Measurements from ENCODE around the gene F11. TPM values are rescaled to one million over a fixed set of nuclear protein-coding genes. Genes with fewer than 3 reads are reported as not detected.
A peak's percentile ranks its signal among the peaks of the same experiment; 100 is the strongest.
"Not testable (repeated sequence)": the region's sequence is repeated elsewhere in the genome, so short reads cannot be mapped to it uniquely, and the experiment has no call there.

F11 gene
- polyA plus RNA-seq, 4 donors, result 0.53 to 25.1 (median 11.8) TPM

DNA sequence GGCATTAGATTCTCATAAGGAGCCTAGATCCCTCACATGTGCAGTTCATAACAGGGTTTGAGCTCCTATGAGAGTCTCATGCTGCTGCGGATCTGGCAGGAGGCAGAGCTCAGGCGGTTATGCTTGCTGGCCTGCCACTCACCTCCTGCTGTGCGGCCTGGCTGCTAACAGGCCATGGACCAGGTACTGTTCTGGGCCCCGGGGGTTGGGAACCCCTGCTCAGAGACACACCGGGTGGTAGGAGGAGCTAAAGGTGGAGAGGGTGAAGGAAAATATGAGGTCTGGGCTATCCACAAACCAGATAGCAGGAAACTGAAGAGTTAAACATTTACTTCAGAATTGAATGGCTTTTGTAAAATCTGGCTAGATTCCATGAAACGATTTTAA, 5.9 kb upstream of the F11 start:
- Histone ChIP-seq H3K36me3 (ENCODE audit: control insufficient read depth in 3 of 3, insufficient read depth in 2 of 3, low read depth in 1 of 3, low read length in 3 of 3) (no peaks in the 10 kb centered on the region), H3K27ac (ENCODE audit: low read depth in 1 of 3, low read length in 2 of 3) (peak overlapping the region; percentile 5 to 92 (median 71)), H3K4me3 (ENCODE audit: low read depth in 1 of 3, low read length in 3 of 3) (no peak overlapping the region), H3K27me3 (ENCODE audit: control insufficient read depth in 3 of 3, insufficient read depth in 3 of 3, low read length in 3 of 3) (no peaks in the 10 kb centered on the region), H3K9me3 (ENCODE audit: control insufficient read depth in 2 of 2, insufficient read depth in 1 of 2, low read depth in 1 of 2, low read length in 1 of 2) (peaks cover 0 to 2% of the 10 kb centered on the region in 2 donors), H3K4me1 (ENCODE audit: control insufficient read depth in 3 of 3, insufficient read depth in 2 of 3, low read depth in 1 of 3, low read length in 2 of 3) (peaks cover 0 to 18% (median 3%) of the 10 kb centered on the region in 3 donors)
- DNase-seq (peak; percentile 37 to 63), FAIRE-seq (no peak)
- 49 to 66% (median 50%) methylated on average over 6 of the region's 6 CpGs for WGBS, 3 donors

- Histone ChIP-seq H3K4me1 (ENCODE audit: control insufficient read depth in 3 of 3, insufficient read depth in 2 of 3, low read depth in 1 of 3, low read length in 2 of 3) (peaks cover 0 to 22% (median 3%) of the 10 kb centered on the region in 3 donors), H3K27ac (ENCODE audit: low read depth in 1 of 3, low read length in 2 of 3) (peak overlapping the region; percentile 71 to 92 (median 79)), H3K36me3 (ENCODE audit: control insufficient read depth in 3 of 3, insufficient read depth in 2 of 3, low read depth in 1 of 3, low read length in 3 of 3) (no peaks in the 10 kb centered on the region), H3K9me3 (ENCODE audit: control insufficient read depth in 2 of 2, insufficient read depth in 1 of 2, low read depth in 1 of 2, low read length in 1 of 2) (peaks cover 0 to 2% of the 10 kb centered on the region in 2 donors), H3K4me3 (ENCODE audit: low read depth in 1 of 3, low read length in 3 of 3) (peak overlapping the region in 1 of 3 donors; percentile 8), H3K27me3 (ENCODE audit: control insufficient read depth in 3 of 3, insufficient read depth in 3 of 3, low read length in 3 of 3) (no peaks in the 10 kb centered on the region)
- 15 to 58% (median 39%) methylated on average over 12 of the region's 12 CpGs for WGBS, 3 donors
- FAIRE-seq, result no peak
- DNase-seq, result peak; percentile 73 to 86
These were observed 5.2 kb upstream of the F11 start for GRCh38 chr4:186260504-186261448.

DNA sequence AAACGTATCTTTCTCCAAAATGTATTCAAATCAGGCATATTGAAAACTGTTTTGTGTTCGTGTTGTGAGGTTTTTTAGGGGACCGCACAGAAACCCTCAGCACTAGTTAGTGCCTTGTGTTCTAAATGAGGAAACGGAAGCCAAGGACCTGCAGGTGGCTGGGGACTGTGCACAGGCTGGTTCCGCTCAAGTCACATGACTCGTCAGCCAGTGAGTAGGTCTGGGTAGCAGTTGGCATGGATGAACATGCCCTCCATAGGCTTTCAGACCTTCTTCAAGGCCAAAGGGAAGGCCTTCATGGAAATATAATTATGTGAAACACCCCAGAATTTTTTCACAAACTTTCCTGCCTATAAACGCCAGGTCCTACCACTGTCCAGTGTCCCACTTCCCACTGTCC, 1.3 kb upstream of the F11 start:
- Histone ChIP-seq H3K4me1 (ENCODE audit: control insufficient read depth in 3 of 3, insufficient read depth in 2 of 3, low read depth in 1 of 3, low read length in 2 of 3) (peaks cover 0 to 32% (median 3%) of the 10 kb centered on the region in 3 donors), H3K9me3 (ENCODE audit: control insufficient read depth in 2 of 2, insufficient read depth in 1 of 2, low read depth in 1 of 2, low read length in 1 of 2) (no peaks in the 10 kb centered on the region), H3K36me3 (ENCODE audit: control insufficient read depth in 3 of 3, insufficient read depth in 2 of 3, low read depth in 1 of 3, low read length in 3 of 3) (no peaks in the 10 kb centered on the region), H3K4me3 (ENCODE audit: low read depth in 1 of 3, low read length in 3 of 3) (no peak overlapping the region), H3K27ac (ENCODE audit: low read depth in 1 of 3, low read length in 2 of 3) (peak overlapping the region in 1 of 3 donors; percentile 76), H3K27me3 (ENCODE audit: control insufficient read depth in 3 of 3, insufficient read depth in 3 of 3, low read length in 3 of 3) (no peaks in the 10 kb centered on the region)
- 87 to 97% (median 90%) methylated on average over 7 of the region's 7 CpGs for WGBS, 3 donors
- FAIRE-seq (no peak), DNase-seq (no peak)

DNA sequence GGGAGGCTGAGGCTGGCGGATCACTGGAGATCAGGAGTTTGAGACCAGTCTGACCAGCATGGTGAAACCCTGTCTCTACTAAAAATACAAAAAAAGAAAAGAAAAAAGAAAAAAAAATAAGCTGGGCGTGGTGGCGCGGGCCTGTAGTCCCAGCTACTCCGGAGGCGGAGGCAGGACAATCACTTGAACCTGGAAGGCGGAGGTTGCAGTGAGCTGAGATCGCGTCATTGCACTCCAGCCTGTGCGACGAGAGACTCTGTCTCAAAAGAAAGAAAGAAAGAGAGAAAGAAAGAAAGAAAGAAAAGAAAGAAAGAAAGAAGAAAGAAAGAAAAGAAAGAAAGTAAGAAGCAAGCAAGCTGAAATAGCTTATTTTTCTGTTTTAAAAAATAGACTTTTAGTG, 739 bp upstream of the F11 start:
- peak; percentile 13 to 14 for DNase-seq
- not testable (repeated sequence) for H3K9me3 ChIP-seq (ENCODE audit: control insufficient read depth in 2 of 2, insufficient read depth in 1 of 2, low read depth in 1 of 2, low read length in 1 of 2); H3K27me3 ChIP-seq (ENCODE audit: control insufficient read depth in 3 of 3, insufficient read depth in 3 of 3, low read length in 3 of 3); H3K36me3 ChIP-seq (ENCODE audit: control insufficient read depth in 3 of 3, insufficient read depth in 2 of 3, low read depth in 1 of 3, low read length in 3 of 3); FAIRE-seq; H3K4me3 ChIP-seq (ENCODE audit: low read depth in 1 of 3, low read length in 3 of 3)
- Histone ChIP-seq H3K27ac (ENCODE audit: low read depth in 1 of 3, low read length in 2 of 3) (peak overlapping the region in 2 of 3 donors; percentile 57 to 76), H3K4me1 (ENCODE audit: control insufficient read depth in 3 of 3, insufficient read depth in 2 of 3, low read depth in 1 of 3, low read length in 2 of 3) (peaks cover 0 to 30% (median 0%) of the 10 kb centered on the region in 3 donors)
- WGBS, 3 donors, result 64 to 91% (median 69%) methylated on average over 11 of the region's 11 CpGs

GRCh38 chr4:186266729-186267456, 904 bp downstream of the F11 start:
- H3K36me3 ChIP-seq (ENCODE audit: control insufficient read depth in 3 of 3, insufficient read depth in 2 of 3, low read depth in 1 of 3, low read length in 3 of 3), result no peaks in the 10 kb centered on the region
- H3K27me3 ChIP-seq (ENCODE audit: control insufficient read depth in 3 of 3, insufficient read depth in 3 of 3, low read length in 3 of 3), result no peaks in the 10 kb centered on the region
- H3K4me1 ChIP-seq (ENCODE audit: control insufficient read depth in 3 of 3, insufficient read depth in 2 of 3, low read depth in 1 of 3, low read length in 2 of 3), result peaks cover 0 to 17% (median 0%) of the 10 kb centered on the region in 3 donors
- FAIRE-seq (peak; percentile 23), DNase-seq (peak; percentile 53 to 58)
- WGBS, 3 donors, result 5 to 14% (median 11%) methylated on average over 8 of the region's 8 CpGs
- peak overlapping the region; percentile 11 to 57 (median 20) for H3K27ac ChIP-seq (ENCODE audit: low read depth in 1 of 3, low read length in 2 of 3)
- H3K9me3 ChIP-seq (ENCODE audit: control insufficient read depth in 2 of 2, insufficient read depth in 1 of 2, low read depth in 1 of 2, low read length in 1 of 2), result no peaks in the 10 kb centered on the region
- peak overlapping the region in 1 of 3 donors; percentile 50 for H3K4me3 ChIP-seq (ENCODE audit: low read depth in 1 of 3, low read length in 3 of 3)

- Histone ChIP-seq H3K36me3 (ENCODE audit: control insufficient read depth in 3 of 3, insufficient read depth in 2 of 3, low read depth in 1 of 3, low read length in 3 of 3) (no peaks in the 10 kb centered on the region), H3K4me1 (ENCODE audit: control insufficient read depth in 3 of 3, insufficient read depth in 2 of 3, low read depth in 1 of 3, low read length in 2 of 3) (peaks cover 0 to 8% (median 0%) of the 10 kb centered on the region in 3 donors), H3K9me3 (ENCODE audit: control insufficient read depth in 2 of 2, insufficient read depth in 1 of 2, low read depth in 1 of 2, low read length in 1 of 2) (no peaks in the 10 kb centered on the region), H3K4me3 (ENCODE audit: low read depth in 1 of 3, low read length in 3 of 3) (no peak overlapping the region), H3K27ac (ENCODE audit: low read depth in 1 of 3, low read length in 2 of 3) (no peak overlapping the region), H3K27me3 (ENCODE audit: control insufficient read depth in 3 of 3, insufficient read depth in 3 of 3, low read length in 3 of 3) (no peaks in the 10 kb centered on the region)
- no peak for FAIRE-seq
- WGBS, 3 donors, result 87 to 94% (median 92%) methylated on average over 9 of the region's 9 CpGs
- DNase-seq, result no peak
These were observed 5.2 kb downstream of the F11 start for GRCh38 chr4:186271081-186271678.

DNA sequence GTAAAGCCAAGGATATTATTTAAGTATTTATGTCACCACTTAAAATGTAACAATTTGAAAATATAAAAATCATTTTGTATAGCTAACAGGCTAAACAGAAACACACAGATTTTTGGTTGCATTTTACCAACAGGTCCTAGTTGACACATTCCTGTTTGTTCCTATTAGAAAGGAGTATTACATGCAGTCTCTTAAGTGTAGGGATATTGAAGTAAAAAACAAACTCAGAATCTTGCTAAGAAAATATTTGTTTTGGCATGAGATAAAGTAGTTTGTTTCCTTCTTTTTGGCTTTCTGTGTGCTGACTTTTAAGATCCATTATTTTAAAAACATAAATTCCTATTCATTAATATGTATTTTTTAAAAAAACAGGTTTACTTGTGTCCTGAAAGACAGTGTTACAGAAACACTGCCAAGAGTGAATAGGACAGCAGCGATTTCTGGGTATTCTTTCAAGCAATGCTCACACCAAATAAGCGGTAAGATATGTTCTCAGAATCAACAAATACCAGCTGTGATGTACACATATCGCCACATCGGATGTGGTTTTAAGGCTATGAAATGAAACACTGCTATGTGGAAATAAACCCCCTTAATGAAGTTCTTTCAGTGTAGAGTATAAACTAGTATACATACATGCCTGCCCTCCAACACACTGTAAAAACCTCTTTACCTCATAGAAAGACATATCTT, 6.9 kb downstream of the F11 start:
- H3K4me1 ChIP-seq (ENCODE audit: control insufficient read depth in 3 of 3, insufficient read depth in 2 of 3, low read depth in 1 of 3, low read length in 2 of 3), result no peaks in the 10 kb centered on the region

DNA sequence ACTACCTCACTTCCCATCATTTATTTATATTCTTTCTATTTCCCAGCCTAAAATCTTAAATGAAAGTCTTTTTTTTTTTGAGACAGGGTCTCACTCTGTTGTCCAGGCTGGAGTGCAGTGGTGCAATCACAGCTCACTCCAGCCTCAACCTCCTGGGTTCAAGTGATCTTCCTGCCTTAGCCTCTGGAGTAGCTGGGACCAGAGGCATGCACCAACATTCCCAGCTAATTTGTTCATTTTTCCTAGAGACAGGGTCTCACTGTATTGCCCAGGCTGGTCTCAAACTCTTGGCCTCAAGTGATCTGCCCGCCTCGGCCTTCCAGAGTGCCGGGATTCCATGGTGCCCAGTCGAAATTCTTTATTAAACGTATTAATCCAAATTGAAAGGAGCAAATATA, 7.4 kb downstream of the F11 start:
- H3K36me3 ChIP-seq (ENCODE audit: control insufficient read depth in 3 of 3, insufficient read depth in 2 of 3, low read depth in 1 of 3, low read length in 3 of 3); H3K4me1 ChIP-seq (ENCODE audit: control insufficient read depth in 3 of 3, insufficient read depth in 2 of 3, low read depth in 1 of 3, low read length in 2 of 3); H3K27ac ChIP-seq (ENCODE audit: low read depth in 1 of 3, low read length in 2 of 3); H3K4me3 ChIP-seq (ENCODE audit: low read depth in 1 of 3, low read length in 3 of 3); DNase-seq; H3K9me3 ChIP-seq (ENCODE audit: control insufficient read depth in 2 of 2, insufficient read depth in 1 of 2, low read depth in 1 of 2, low read length in 1 of 2); FAIRE-seq; H3K27me3 ChIP-seq (ENCODE audit: control insufficient read depth in 3 of 3, insufficient read depth in 3 of 3, low read length in 3 of 3): not testable (repeated sequence)
- 92 to 95% (median 94%) methylated on average over 5 of the region's 5 CpGs for WGBS, 3 donors

More for the DNA sequence above, 6.9 kb downstream of the F11 start:
- Histone ChIP-seq H3K27me3 (ENCODE audit: control insufficient read depth in 3 of 3, insufficient read depth in 3 of 3, low read length in 3 of 3) (no peaks in the 10 kb centered on the region), H3K4me3 (ENCODE audit: low read depth in 1 of 3, low read length in 3 of 3) (no peak overlapping the region), H3K36me3 (ENCODE audit: control insufficient read depth in 3 of 3, insufficient read depth in 2 of 3, low read depth in 1 of 3, low read length in 3 of 3) (no peaks in the 10 kb centered on the region), H3K27ac (ENCODE audit: low read depth in 1 of 3, low read length in 2 of 3) (no peak overlapping the region), H3K9me3 (ENCODE audit: control insufficient read depth in 2 of 2, insufficient read depth in 1 of 2, low read depth in 1 of 2, low read length in 1 of 2) (no peaks in the 10 kb centered on the region)
- DNase-seq (no peak), FAIRE-seq (no peak)
- 78 to 84% (median 82%) methylated on average over 4 of the region's 4 CpGs for WGBS, 3 donors
